HG03575 (cell line): ENCODE measurements around the gene HDAC10.

Experiments
- ATAC-seq: cut with Tn5 transposase; IDR thresholded peaks from one replicate; pipeline ENCODE4 v1.9.1; 2021; ENCODE audit not compliant: unreplicated experiment, insufficient number of reproducible peaks, low FRiP score; ENCODE audit errors: extremely low read depth

The HDAC10 gene

GRCh38 chr22:50258361-50259292 lies 7.6 kb upstream of the HDAC10 start:
- ATAC-seq: no peak

DNA sequence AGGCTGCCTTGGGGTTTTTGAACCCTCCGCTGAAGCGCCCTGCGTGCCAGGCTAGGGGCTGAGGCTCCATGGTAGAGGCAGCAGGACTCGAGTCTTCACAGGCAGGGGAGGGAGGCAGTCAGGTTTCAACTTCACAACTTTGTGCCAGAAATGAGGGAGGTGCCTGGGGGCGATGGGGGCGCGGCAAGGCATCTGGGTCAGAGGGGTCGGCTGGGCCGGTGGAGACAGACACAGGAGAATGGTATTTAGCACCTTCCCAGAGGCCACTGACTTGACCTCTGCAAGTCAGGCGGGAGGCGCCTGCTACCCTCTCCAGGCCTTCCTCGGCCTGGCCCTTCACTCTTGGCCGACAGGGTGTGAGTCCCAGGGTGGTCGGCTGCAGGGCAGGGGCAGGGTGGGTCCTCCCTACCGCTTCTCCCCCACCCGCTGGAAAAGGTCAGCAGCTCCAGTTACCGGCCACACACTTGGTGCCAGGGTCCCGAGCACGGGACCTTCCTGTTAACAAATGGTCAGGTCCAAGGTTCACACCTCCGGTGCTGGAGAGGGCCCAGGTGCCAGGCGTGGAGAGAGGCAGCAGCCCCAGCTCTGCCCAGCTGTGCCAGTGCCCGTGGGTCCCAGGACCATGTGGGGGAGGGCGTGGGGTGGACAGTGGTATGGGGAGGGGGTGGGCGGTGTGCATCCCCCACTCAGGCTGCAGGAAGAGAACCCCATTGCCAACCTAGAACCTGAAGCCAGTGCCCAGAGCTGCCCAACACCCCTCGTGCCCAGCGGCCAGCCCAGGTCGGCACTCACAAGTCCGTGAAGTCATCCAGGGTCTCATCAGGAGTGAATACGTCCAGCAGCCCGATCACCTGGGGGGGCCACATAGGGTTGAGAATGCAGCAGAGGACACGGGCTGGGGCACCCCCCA lies 6.6 kb upstream of the HDAC10 start:
- no peak for ATAC-seq

GRCh38 chr22:50257041-50257440 lies 6.0 kb upstream of the HDAC10 start:
- ATAC-seq: no peak

DNA sequence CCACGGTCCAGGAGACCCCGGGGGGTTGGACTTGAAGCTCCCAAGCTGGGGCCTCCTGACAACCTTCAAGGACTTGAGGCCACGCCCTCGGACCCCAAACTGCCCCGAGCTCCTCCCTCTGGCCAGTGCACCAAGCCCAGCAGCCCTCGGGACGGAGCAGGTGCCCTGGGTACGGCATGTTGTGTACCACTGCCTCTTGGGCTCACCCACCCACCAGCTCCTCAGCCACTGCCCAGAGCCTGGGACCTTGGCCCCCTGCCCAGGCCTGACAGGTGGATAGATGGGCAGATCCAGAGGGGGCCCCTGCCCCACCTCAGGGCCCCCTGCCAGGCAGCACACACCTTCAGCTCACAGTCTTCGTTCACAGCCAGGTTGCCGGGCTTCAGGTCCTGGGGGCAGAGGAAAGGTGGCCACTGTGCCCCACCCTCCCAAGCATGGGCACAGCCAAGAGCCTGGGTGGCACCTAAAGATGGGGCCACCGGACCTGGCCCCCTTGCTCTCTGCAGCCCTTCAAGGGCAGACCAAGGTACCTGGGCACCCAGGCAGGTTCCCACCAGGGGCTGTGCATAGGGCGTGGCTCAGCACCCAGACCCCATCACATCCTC lies 5.3 kb upstream of the HDAC10 start:
- ATAC-seq: no peak

DNA sequence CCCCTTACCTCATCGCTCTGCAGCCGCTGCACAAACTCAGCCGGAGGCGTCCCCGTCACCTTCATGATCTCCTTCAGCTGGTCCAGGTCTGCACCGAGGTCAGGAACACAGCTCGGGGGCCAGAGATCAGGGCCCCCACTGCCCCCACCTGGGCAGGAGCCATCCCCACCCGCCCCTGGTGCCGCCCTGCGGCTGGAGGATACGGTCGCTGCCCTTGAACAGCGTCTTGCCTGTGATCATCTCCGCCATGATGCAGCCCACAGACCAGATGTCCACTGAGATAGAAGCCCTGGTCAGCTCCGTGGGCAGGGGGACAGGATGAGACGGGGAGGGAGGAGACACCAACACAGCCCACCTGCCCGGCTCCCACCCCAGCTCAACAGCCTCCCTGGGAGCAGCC lies 4.5 kb upstream of the HDAC10 start:
- no peak for ATAC-seq

DNA sequence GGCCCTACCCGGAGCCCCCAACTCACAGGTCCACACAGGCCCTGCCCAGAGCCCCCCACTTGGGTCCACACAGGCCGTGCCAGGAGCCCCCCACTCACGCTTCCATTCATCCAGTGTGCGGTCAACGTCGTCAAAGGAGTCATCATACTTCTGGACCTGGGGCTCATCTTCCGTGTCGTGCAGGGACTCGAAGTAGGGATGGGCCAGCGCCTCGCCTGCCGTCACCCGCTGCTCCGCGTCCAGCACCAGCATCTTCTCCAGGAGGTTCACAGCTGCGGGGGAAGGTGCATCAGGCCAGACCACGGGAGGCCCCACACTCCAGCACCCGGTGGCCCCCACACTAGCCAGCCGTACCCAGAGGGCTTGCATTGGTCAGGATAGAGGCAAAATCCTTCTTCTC lies 4.0 kb upstream of the HDAC10 start:
- no peak for ATAC-seq

DNA sequence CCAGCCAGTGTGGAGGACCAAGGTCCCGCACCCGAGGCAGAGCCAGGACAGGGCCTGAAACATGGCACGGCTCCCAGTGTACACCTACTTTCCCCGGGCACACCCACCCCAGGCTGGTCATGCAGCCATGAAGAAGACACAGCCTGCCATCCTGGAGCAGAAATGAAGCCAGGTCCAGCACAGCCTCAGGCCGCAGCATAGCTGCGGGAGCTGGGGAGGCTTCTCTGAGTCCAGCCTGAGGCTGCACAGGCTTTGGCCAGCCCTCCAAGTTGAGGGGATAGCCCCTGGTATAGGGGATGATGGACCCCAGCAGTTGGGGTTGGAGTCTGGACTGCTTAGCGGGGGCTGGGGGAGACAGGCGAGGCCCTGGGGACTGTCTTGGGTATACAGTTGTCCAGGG lies 2.9 kb upstream of the HDAC10 start:
- ATAC-seq: no peak

GRCh38 chr22:50253046-50253915 lies 2.2 kb upstream of the HDAC10 start:
- no peak for ATAC-seq

DNA sequence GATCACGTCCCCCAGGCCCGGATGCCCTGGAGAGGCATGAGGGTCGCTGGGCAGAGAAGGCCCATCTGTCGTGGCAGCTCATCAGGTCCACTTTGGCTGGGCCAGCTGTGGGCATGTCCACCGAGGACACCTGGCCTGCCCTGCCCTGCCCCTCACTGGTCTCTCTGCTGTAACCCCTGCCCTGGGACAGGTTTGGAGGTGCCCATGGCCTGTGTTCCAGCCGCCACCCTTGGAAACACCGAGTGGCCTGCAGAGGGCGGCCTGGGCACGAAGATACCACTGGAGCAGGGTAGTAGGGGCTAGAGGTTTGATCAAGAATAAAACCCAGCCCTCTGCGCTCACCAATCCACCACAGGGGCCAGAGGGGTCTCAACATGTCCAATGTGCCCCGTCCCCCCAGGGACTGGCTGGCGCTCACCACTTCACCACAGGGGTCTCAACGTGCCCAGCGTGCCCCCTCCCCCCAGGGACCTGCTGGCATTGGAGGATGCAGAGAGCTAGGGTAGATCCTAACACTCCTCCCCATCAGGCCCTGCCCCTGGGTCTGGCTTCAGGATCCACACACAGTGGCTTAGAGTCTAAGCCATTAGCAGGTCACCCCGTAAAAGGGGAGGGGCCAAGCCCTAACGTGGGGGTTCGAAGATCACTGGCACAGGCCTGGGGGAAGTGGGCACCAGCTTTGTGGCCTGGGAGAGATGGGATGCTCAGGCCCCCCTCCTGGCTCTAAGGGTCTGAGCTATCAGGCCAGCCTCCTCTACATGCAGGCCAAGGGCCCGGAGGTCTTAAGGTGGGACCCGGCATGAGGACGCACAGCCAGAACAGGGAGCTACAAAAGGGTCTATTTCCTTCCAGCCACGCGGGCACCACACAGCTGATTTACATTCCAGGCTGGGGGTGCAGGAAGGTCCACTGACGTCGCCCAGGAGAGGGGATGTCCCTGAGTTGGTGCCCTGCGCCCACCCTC lies 1.3 kb upstream of the HDAC10 start:
- ATAC-seq: no peak

DNA sequence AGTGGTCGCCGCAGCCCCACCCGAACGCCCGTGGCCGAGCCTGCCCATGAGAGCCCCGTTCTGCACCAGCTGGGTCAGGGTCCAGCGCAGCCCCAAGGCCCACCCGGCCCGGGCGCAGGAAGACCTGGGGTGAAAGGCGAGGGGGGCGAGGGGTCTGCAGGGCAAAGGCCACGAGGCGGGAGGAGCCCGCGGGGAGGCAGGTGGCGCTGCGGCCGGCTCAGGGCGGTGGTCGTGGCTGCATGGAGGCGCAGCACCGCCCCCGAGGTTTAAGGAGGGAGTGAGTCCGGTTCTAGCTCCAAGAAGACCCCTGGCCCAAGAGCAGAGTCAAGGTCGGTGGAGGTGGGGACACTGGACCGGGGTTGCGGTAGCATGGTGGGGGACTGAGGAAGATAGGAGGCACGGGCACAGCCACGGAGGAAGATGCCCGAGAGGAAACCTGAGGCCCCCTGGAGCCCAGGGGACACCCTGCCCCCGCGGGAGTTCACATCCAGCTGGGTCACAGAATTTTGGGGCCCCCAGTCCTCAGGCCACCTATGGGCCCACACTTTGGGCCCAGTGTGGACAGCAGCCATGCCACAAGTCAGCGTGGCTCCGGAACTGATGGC lies 514 bp upstream of the HDAC10 start:
- ATAC-seq: no peak

DNA sequence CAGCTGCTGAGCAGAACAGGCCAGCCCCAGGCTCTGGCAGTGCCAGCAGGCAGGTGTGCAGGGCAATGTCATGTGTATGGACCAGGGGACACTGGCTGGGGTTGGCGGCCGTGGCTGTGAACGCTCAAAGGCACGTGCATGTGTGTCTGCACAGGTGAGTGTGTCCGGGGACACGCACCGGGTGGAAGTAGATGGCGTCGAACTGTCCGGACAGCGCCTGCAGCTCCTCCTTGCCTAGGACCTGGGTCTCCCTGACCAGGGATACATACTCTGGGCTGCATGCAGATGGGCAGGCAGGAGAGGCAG lies 863 bp downstream of the HDAC10 start:
- ATAC-seq: no peak

DNA sequence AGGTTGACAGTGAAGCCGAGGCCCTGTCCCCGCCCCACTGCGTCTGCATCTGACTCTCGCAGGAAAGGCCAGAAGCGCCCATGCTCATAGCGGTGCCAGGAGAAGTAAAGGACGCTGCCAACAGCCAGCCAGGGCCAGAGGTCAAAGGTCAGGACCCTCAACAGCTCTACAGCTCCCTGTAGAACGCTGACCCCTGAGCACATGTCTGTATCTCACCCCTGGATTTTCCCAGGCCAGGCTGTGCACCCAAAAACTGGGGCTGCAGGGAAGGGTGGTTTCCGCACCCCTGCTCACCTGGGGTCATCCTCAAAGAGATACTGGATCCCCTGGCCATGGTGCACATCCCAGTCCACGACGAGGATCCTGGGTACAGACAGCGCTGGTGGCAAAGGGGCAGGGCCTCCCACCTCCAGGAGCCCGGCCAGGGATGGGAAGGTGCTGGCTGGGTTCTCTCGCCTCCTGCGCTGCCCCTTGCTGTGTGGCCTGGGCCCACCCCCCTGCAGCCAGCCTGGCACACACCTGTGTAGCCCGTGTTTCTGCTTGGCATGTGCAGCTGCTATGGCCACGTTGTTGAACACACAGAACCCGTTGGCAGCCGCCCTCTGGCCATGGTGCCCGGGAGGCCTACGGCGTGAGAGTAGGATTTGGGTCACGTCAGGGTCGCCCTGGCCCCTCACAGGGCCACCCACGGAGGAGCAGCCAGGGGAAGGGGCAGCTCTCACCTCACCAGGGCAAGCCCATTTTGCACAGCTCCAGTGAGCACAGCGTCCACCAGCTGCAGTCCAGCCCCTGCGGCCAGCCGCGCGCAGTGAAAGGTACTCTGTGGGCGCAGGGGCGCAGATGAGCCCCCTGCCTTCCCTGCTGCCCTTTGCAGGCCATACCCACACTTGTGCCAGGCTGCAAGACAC lies 1.5 kb downstream of the HDAC10 start:
- no peak for ATAC-seq

- ATAC-seq: no peak
Observed at GRCh38 chr22:50248196-50249081, 2.6 kb downstream of the HDAC10 start.

GRCh38 chr22:50247748-50248147 lies 3.3 kb downstream of the HDAC10 start:
- ATAC-seq: no peak
